ENCODE results near the gene PBX3.

GRCh38 chr9:125990186-125990792, 243.1 kb downstream of the PBX3 start:
- TF ChIP-seq CTCF (conservative IDR thresholded peaks at IDR 0.05; ENCODE audit: low read length), result no peak
- TF ChIP-seq EZH2phosphoT487 (IDR thresholded peaks at IDR 0.05; ENCODE audit: borderline replicate concordance, low read depth, low read length), result no peak

All from OCI-LY7 (cell line).